ENCODE data around the gene CEP112.

DNA sequence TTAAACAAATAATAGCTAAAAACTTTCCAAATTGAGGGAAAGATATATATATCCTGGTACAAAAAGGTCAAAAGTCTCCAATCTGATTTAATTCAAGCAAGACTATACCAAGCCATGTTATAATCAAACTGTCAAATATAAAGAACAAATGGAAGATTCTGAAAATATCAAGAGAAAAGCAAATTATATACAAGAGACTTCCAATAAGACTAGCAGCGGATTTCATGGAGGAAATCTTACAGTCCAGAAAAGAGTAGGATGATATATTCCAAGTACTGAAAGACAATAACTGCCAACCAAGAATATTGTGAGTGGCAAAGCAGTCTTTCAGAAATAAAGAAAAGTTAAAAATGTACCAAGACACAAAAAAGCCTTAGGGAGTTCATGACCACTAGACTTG lies 102.2 kb downstream of the CEP112 start:
- TF ChIP-seq POLR2AphosphoS5 (IDR thresholded peaks at IDR 0.05; ENCODE audit: borderline replicate concordance, low read depth, low read length) (no peak), EZH2 (IDR thresholded peaks at IDR 0.05) (no peak), FOXP2 (optimal IDR thresholded peaks at IDR 0.05; ENCODE audit: control extremely low read depth, extremely low read length, insufficient read depth) (no peak)

Data from SK-N-MC (cell line).